SJCRH30 (cell line): ENCODE results near the gene ATP2B1. TPM values are rescaled to one million over a fixed set of nuclear protein-coding genes. Genes with fewer than 3 reads are reported as not detected.

Source experiments
- DNase-seq, 2 experiments: peaks; one replicate each; pipeline ENCODE4 v3.0.0-alpha.2; 2015 to 2020
- H3K27ac ChIP-seq: fragments of 250-450 bp; sonication (Bioruptor Pico); 2 replicates; pipeline ENCODE4 v1.5.1; 2020; ENCODE audit warnings: mild to moderate bottlenecking, moderate library complexity
- H3K27me3 ChIP-seq: fragments of 250-450 bp; sonication (Bioruptor Pico); 2 replicates; pipeline ENCODE4 v1.5.1; 2020; ENCODE audit warnings: mild to moderate bottlenecking, moderate library complexity
- H3K36me3 ChIP-seq: fragments of 250-450 bp; sonication (Bioruptor Pico); 2 replicates; pipeline ENCODE4 v1.5.1; 2020; ENCODE audit warnings: mild to moderate bottlenecking, moderate library complexity
- H3K4me1 ChIP-seq: fragments of 250-450 bp; sonication (Bioruptor Pico); 2 replicates; pipeline ENCODE4 v1.5.1; 2020; ENCODE audit warnings: mild to moderate bottlenecking, moderate library complexity
- H3K4me3 ChIP-seq: fragments of 250-450 bp; sonication (Bioruptor Pico); 2 replicates; pipeline ENCODE4 v1.5.1; 2020; ENCODE audit warnings: mild to moderate bottlenecking, moderate library complexity
- H3K9me3 ChIP-seq: fragments of 250-450 bp; sonication (Bioruptor Pico); replicated peaks from 2 replicates; pipeline ENCODE4 v1.5.1; 2020; ENCODE audit warnings: mild to moderate bottlenecking, moderate library complexity
- total RNA-seq: library from RNA; depleted of rRNA; stranded (reverse); fragments of >200 nt; shearing (Covaris generic); gene quantifications from 2 replicates; pipeline ENCODE4 v1.2.3, GENCODE V29; 2014

ATP2B1 gene
- total RNA-seq, 1 experiment from 2014 or later: 181 TPM

DNA sequence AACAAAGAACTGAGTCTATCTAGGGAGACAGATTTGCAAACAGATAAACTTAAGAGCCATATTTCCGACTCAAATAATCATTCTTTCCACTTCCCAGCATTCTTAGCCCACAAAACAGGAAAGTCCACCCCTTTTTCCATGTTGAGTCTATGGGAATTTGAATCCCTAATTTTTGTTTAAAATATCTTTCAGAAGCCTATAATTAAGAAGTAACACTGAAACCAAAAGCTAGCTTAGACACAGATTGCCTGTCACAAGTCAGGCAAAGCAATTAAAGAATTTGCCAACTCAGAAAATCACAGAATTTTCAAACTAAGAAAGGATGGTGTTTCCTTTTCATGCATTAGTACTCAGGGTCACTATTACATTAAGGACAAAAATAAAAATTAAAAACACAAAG is 17.0 kb downstream of the ATP2B1 start:
- Histone ChIP-seq H3K27me3 (no peaks in the 10 kb centered on the region), H3K9me3 (no peaks in the 10 kb centered on the region), H3K4me1 (peaks cover 57% of the 10 kb centered on the region), H3K27ac (no peak overlapping the region), H3K4me3 (no peak overlapping the region), H3K36me3 (0 out of 2 replicates have a peak, but pooled peaks cover under 1% of the 10 kb centered on the region)
- DNase-seq: no peak

DNA sequence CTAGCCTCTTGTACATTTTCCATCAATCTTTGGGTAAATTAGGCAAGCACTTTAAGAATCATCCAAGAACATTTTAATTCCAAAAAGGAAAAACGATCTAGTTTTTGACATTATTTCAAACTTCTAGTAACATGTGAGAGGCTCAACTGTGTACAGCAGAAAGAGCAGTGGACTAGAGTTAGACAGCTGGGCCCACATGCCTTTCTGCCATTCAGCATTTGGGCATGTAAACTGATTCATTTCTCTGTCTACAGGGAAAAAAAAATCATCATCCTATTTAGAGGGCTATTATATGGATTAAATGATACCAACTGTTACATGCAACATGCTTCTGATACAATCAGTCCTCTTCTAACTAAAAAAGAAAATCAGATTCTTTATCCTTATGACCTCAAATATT is 17.7 kb downstream of the ATP2B1 start:
- no peaks in the 10 kb centered on the region for H3K27me3 ChIP-seq
- H3K4me1 ChIP-seq: peaks cover 52% of the 10 kb centered on the region
- peak; percentile 58 to 73 for DNase-seq
- no peak overlapping the region for H3K4me3 ChIP-seq
- H3K27ac ChIP-seq: peak overlapping the region; percentile 56
- H3K36me3 ChIP-seq: peaks cover 6% of the 10 kb centered on the region
- H3K9me3 ChIP-seq: no peaks in the 10 kb centered on the region

DNA sequence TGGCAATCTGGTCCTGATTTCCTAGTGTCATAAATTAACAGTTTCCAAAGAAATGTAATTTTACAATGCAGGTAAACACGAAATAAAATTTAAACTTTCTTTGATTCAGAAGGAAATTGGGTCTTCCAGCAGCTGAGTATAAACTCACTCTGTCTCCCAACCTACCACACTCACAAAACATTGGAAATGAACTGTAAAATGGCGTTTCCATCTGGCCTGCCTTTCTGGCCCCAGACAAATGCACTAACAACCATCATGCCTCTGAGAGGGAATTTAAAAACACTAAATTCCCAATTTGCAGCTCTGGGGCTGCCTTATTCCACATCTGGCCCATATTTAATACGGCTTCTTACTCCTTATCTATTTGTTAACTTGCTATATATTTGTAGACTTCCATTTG is 19.3 kb downstream of the ATP2B1 start:
- H3K4me3 ChIP-seq: no peak overlapping the region
- H3K27ac ChIP-seq: no peak overlapping the region
- no peaks in the 10 kb centered on the region for H3K27me3 ChIP-seq
- no peaks in the 10 kb centered on the region for H3K9me3 ChIP-seq
- H3K36me3 ChIP-seq: peaks cover 18% of the 10 kb centered on the region
- DNase-seq: no peak
- peaks cover 43% of the 10 kb centered on the region for H3K4me1 ChIP-seq

DNA sequence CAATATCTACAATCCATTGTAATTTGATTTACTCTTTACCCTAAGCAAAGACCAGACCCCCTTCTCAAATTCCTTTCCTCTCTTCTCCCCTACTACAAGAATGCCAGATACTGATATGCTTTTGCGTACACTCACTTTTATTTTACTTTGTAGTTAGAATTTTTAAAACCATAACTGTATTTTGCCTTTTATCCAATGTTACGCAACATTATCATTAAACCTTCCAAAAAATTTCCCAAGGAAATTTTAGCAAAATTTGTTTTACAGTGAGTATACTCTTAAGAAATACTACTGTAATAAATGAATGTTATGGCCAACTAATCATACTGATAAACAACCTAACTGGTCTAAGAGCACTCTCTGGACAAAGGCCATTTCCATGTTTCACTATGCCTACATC is 22.3 kb downstream of the ATP2B1 start:
- no peak overlapping the region for H3K27ac ChIP-seq
- H3K9me3 ChIP-seq: peaks cover 10% of the 10 kb centered on the region
- H3K36me3 ChIP-seq: peaks cover 27% of the 10 kb centered on the region
- H3K27me3 ChIP-seq: no peaks in the 10 kb centered on the region
- peaks cover 20% of the 10 kb centered on the region for H3K4me1 ChIP-seq
- no peak overlapping the region for H3K4me3 ChIP-seq
- DNase-seq: no peak

DNA sequence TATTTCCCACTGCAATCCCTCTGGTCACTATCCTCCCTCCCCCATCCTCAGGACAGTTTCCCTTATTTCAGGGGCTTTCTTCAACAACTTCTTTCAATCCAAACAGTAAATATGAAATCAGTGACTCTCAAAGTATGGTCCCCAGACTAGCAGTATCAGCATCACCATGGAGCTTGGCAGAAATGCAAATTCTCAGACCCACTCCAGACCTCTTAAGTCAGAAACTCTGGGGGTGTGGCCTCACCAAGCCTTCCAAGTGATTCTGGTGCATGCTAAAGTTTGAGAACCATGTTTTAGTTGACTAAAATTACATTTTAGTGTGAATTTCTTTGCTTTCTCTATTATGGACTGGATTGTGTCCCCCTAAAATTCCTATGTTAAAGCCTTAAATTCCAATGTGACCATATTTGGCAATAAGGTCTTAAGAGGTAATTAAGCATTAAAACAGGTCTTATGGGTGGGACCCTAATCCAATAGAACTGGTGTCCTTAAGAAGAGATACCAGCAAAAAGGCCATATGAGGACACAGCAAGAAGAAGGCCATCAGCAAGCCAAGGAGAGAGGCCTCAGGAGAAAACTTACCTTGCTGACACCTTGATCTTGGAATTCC is 23.2 kb downstream of the ATP2B1 start:
- H3K9me3 ChIP-seq: peaks cover 10% of the 10 kb centered on the region
- no peak for DNase-seq

DNA sequence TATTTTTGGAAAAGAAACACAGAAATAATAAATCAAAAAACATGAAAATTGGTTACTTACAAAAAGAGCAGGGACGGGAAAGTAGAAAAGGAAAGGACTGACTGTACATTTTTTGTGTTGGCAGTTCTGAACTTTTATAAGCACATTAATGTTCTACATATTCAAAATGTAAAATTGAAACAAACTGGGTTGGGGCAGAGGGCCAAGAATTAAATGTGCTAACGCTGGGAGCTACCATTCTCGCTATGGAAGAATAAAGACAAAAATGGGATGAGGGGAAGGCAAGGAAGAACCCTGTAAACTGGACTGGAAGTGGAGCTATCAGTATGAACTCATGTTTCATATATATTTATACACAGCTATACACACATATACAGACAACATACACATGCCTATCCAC is 24.5 kb downstream of the ATP2B1 start:
- H3K27me3 ChIP-seq: no peaks in the 10 kb centered on the region
- H3K4me1 ChIP-seq: peaks cover 6% of the 10 kb centered on the region; the same call in 1 of the 2 replicates
- no peak for DNase-seq
- H3K27ac ChIP-seq: no peak overlapping the region
- H3K36me3 ChIP-seq: peaks cover 27% of the 10 kb centered on the region
- no peak overlapping the region for H3K4me3 ChIP-seq
- H3K9me3 ChIP-seq: peaks cover 17% of the 10 kb centered on the region

More for the DNA sequence above, 23.2 kb downstream of the ATP2B1 start:
- H3K27me3 ChIP-seq: no peaks in the 10 kb centered on the region
- H3K27ac ChIP-seq: no peak overlapping the region
- H3K4me1 ChIP-seq: peaks cover 12% of the 10 kb centered on the region
- peaks cover 27% of the 10 kb centered on the region for H3K36me3 ChIP-seq
- no peak overlapping the region for H3K4me3 ChIP-seq

DNA sequence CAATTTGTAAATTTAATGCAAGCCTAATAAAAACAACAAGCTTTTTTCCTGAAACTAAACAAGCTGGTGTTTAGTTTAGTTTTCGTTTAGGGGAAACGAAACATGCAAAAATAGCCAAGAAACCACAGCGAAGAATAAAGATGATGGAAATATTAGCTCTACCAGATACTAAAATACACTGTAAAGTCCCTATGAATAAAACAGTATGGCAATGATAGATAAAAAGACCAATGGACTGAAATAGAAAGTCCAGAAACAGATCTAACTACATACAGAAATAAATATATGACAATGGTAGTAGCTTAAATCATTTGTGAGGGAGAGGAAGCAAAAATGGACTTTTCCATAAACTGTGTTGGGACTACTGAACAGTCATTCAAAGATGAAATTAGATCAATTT is 26.4 kb downstream of the ATP2B1 start:
- DNase-seq: no peak
- no peaks in the 10 kb centered on the region for H3K27me3 ChIP-seq
- peaks cover 27% of the 10 kb centered on the region for H3K36me3 ChIP-seq
- H3K4me3 ChIP-seq: no peak overlapping the region
- H3K9me3 ChIP-seq: peaks cover 17% of the 10 kb centered on the region
- no peaks in the 10 kb centered on the region for H3K4me1 ChIP-seq
- H3K27ac ChIP-seq: no peak overlapping the region

DNA sequence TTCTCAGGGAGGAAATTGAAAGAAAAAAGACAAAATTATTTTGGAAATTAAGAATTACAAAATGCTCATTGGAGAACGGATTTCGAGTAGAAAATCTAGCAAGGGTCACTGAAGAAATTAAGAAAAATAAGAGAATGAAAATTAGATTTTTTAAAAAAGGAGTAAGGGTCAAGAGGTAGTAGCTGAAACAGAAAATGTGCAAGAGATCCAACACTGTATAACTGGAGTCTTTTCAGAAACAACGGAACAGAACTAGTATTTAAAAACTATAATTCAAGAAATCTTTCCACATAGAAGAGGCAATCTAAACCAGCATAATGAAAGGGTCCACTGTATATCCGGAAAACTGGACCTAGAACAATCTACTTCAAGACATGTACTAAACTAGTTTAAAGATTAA is 28.2 kb downstream of the ATP2B1 start:
- no peak for DNase-seq
- peaks cover 17% of the 10 kb centered on the region for H3K9me3 ChIP-seq
- peaks cover 21% of the 10 kb centered on the region for H3K36me3 ChIP-seq
- H3K4me3 ChIP-seq: no peak overlapping the region
- H3K27me3 ChIP-seq: no peaks in the 10 kb centered on the region
- no peak overlapping the region for H3K27ac ChIP-seq
- H3K4me1 ChIP-seq: no peaks in the 10 kb centered on the region

DNA sequence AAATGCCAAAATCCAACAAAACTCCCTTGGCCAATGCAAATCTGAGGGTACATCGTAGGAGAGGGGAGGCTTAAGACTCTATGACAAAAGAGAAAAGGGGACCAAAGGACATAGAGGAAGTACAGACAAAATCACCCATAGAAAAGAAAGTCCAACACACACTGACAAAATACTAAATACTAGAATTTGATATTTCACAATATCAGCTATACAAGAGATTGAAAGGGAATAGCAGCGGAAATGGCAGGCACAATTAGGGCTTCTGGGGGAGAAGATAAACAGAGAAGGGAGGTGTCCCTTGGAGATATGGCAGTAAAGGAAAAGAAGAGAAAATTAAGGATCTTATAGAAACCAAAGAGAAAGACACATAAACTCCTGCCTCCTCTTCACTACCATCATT is 29.0 kb downstream of the ATP2B1 start:
- Histone ChIP-seq H3K4me1 (no peaks in the 10 kb centered on the region), H3K9me3 (peaks cover 17% of the 10 kb centered on the region), H3K27me3 (no peaks in the 10 kb centered on the region), H3K27ac (no peak overlapping the region), H3K4me3 (no peak overlapping the region), H3K36me3 (peaks cover 16% of the 10 kb centered on the region)
- DNase-seq: no peak

DNA sequence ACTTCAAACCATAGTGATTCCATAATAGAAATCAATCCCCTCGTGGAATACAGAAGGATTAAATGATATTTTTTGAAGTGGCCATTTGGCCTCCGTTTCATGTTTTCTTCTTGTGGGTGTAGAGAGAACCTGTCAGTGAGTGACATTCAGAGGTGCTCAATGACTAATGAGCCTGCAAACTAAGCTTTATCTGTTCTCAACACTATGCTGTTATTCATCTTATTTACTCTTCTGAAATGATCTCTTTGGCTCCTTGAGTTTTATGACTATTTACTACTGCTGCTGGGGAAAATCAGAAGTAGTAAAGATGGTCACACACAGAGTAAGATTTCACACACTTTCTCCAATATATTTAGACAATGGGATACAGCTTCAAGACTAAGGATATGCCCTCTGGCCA is 30.4 kb downstream of the ATP2B1 start:
- Histone ChIP-seq H3K9me3 (peaks cover 17% of the 10 kb centered on the region), H3K27ac (no peak overlapping the region), H3K36me3 (peaks cover 16% of the 10 kb centered on the region), H3K4me3 (no peak overlapping the region), H3K4me1 (no peaks in the 10 kb centered on the region), H3K27me3 (no peaks in the 10 kb centered on the region)
- DNase-seq: no peak

DNA sequence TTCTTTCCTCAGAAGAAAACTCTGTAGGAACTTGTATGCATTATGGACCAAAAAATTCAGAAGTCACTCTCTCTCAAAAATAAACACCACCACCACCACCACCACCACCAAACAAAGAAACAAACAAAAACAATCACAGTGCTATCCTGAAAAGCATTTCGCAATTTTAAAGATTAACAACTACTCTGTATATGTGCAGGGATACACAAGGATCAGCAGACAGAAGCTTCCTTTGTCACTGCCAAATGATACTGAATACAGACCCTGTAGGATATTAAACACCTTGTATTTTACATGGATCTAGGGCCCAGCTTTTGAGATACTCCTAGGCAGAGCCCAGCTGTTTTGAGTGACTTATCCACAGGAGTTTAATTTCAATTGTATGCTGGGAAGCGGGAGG is 31.7 kb downstream of the ATP2B1 start:
- Histone ChIP-seq H3K4me1 (no peaks in the 10 kb centered on the region), H3K27ac (no peak overlapping the region), H3K9me3 (peaks cover 7% of the 10 kb centered on the region; the same call in 1 of the 2 replicates), H3K4me3 (no peak overlapping the region), H3K36me3 (peaks cover 16% of the 10 kb centered on the region), H3K27me3 (no peaks in the 10 kb centered on the region)
- DNase-seq: no peak

DNA sequence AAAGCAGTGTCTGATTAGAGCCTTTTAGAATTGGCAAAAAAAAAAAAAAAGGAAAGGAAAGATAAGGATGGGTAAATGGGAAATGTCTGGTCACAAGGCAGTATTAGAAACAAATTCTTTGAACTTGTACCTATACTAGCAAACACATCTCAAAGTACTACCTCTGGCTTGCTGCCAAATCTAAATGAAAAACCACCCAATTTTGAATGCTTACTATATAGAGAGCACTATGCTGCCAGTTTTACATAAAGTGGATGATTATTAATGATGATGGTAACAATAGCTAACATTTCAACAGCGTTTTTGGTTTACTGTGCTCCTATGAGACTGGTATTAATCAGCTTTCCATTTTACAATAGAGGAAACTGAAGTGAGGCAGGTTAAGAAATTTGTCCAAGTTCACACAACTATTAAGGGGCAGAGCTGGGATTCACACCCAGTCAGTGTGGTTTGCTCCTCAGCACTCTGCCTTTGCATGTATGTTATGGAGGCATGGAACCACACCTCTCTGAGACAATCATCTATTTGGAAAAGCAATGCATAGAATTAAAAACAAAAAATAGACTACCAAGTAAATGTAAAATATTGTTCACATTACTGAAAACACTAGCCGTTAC is 34.2 kb downstream of the ATP2B1 start:
- H3K27me3 ChIP-seq: no peaks in the 10 kb centered on the region
- peaks cover 20% of the 10 kb centered on the region for H3K36me3 ChIP-seq
- H3K9me3 ChIP-seq: no peaks in the 10 kb centered on the region; the same call in 1 of the 2 replicates
- no peak overlapping the region for H3K4me3 ChIP-seq
- peaks cover 4% of the 10 kb centered on the region for H3K4me1 ChIP-seq
- H3K27ac ChIP-seq: no peak overlapping the region
- DNase-seq: no peak

DNA sequence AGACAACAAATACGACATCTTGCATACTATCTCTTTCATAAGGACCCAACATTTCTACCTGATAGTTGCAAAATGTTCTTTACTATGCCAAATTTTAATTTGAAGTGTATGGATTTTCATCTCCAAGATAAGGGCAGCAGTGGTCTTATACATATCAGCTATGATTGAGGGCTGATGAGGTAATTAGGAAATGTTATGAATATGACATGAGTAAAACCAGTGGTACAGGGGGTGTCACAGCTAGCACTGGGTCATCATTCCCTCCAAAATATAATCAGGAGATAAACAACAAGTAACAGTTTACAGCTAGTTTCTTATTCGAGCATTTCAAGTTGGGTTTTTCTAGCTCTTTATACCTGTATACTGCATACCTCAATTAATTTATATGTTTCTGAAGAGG is 35.0 kb downstream of the ATP2B1 start:
- H3K27ac ChIP-seq: no peak overlapping the region
- peaks cover 4% of the 10 kb centered on the region for H3K4me1 ChIP-seq
- no peak overlapping the region for H3K4me3 ChIP-seq
- no peaks in the 10 kb centered on the region for H3K27me3 ChIP-seq
- H3K36me3 ChIP-seq: peaks cover 25% of the 10 kb centered on the region
- DNase-seq: no peak
- no peaks in the 10 kb centered on the region; the same call in 1 of the 2 replicates for H3K9me3 ChIP-seq

DNA sequence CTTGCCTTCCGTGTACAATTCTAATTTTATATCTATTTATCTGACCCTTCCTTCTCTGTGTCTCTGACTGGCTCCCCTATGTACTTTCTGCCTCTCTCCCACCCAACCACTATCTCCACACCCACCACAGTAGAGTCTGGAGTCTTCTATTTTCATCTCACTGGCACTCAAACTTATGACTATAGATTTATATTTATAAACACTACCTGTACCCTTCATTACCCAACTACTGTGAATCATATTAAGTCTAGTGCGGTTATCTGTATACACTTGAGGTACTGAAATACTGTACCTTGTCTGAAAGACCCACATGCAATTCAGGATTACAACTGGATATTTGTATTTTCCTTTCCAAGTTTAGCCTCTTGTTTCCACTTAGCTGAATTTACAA is 36.1 kb downstream of the ATP2B1 start:
- Histone ChIP-seq H3K27ac (no peak overlapping the region), H3K27me3 (no peaks in the 10 kb centered on the region), H3K36me3 (peaks cover 31% of the 10 kb centered on the region), H3K4me1 (peaks cover 4% of the 10 kb centered on the region), H3K4me3 (no peak overlapping the region), H3K9me3 (no peaks in the 10 kb centered on the region; the same call in 1 of the 2 replicates)
- no peak for DNase-seq

DNA sequence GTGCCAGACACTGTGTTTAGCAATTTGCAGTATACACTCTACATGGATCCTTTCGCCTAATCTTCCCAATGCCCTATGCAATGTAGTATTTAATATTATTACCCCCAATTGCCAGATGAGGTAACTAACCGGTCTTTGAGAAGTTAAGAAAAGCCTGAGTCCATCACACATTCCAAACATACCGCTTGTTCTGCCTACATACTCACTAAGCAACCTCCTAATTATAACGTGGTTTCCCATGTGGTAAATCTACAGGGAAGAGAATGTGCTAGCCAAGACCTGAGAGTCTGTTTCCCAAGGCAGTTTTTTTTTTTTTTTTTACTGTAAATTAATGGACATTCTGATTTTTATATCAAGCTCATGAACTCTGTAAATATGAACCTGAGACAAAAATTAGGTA is 37.2 kb downstream of the ATP2B1 start:
- H3K4me3 ChIP-seq: no peak overlapping the region
- peaks cover 32% of the 10 kb centered on the region for H3K36me3 ChIP-seq
- no peaks in the 10 kb centered on the region; the same call in 1 of the 2 replicates for H3K9me3 ChIP-seq
- H3K27ac ChIP-seq: no peak overlapping the region
- no peaks in the 10 kb centered on the region for H3K27me3 ChIP-seq
- DNase-seq: peak in 1 of 2 experiments; percentile 31
- peaks cover 4% of the 10 kb centered on the region for H3K4me1 ChIP-seq

DNA sequence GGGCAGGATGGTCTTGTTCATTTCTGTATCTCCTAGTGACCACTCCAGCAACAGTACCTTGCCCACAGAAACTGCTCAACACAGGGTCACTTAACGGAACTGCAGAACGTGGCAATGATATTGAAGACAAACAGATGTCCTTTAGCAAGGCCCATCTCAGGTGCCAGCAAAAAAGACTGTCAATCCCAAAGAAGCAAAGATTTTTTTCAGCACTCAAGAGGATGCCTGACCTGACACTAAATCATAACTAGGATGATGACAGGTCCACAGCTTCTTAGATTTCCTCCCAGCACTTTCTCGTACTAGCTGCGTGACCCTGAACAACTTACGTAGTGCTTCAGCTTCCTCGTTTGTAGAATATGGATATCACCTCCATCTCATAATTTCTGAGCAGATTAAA is 39.4 kb downstream of the ATP2B1 start:
- DNase-seq: no peak
- H3K27ac ChIP-seq: no peak overlapping the region
- no peaks in the 10 kb centered on the region; the same call in 1 of the 2 replicates for H3K9me3 ChIP-seq
- H3K4me1 ChIP-seq: peaks cover 7% of the 10 kb centered on the region
- H3K36me3 ChIP-seq: peaks cover 35% of the 10 kb centered on the region
- H3K4me3 ChIP-seq: no peak overlapping the region
- H3K27me3 ChIP-seq: no peaks in the 10 kb centered on the region
